ENCODE results near the gene PRLR. TPM values are rescaled to one million over a fixed set of nuclear protein-coding genes. Genes with fewer than 3 reads are reported as not detected.
"Not testable (repeated sequence)": the region's sequence is repeated elsewhere in the genome, so short reads cannot be mapped to it uniquely, and the experiment has no call there.

PRLR gene
- polyA plus RNA-seq, 3 donors: 27.5 to 56.4 (median 49.0) TPM

GRCh38 chr5:35042781-35043180 lies 187.5 kb downstream of the PRLR start:
- no peak for DNase-seq

- no peak for DNase-seq
These were observed 189.0 kb downstream of the PRLR start for GRCh38 chr5:35041261-35041660.

GRCh38 chr5:35038891-35039290 lies 191.4 kb downstream of the PRLR start:
- DNase-seq: no peak

GRCh38 chr5:35036536-35036935 lies 193.8 kb downstream of the PRLR start:
- DNase-seq: no peak

GRCh38 chr5:35035929-35036328 lies 194.4 kb downstream of the PRLR start:
- not testable (repeated sequence) for DNase-seq

GRCh38 chr5:35035271-35035670 lies 195.0 kb downstream of the PRLR start:
- no peak for DNase-seq

GRCh38 chr5:35032356-35032755 lies 197.9 kb downstream of the PRLR start:
- DNase-seq: no peak

- DNase-seq: no peak
These were observed 199.0 kb downstream of the PRLR start for GRCh38 chr5:35031276-35031675.

- no peak for DNase-seq
These were observed 199.7 kb downstream of the PRLR start for GRCh38 chr5:35030426-35031100.

GRCh38 chr5:35029333-35029732 lies 201.0 kb downstream of the PRLR start:
- no peak for DNase-seq

- DNase-seq: no peak
These were observed 203.3 kb downstream of the PRLR start for GRCh38 chr5:35026941-35027340.

GRCh38 chr5:35026280-35026840 lies 203.9 kb downstream of the PRLR start:
- no peak for DNase-seq

- DNase-seq: no peak
These were observed 205.3 kb downstream of the PRLR start for GRCh38 chr5:35024911-35025510.

GRCh38 chr5:35023391-35024178 lies 206.7 kb downstream of the PRLR start:
- DNase-seq: no peak

- no peak for DNase-seq
These were observed 213.9 kb downstream of the PRLR start for GRCh38 chr5:35016174-35017051.

GRCh38 chr5:35015063-35015462 lies 215.2 kb downstream of the PRLR start:
- DNase-seq: no peak

- no peak for DNase-seq
These were observed 217.5 kb downstream of the PRLR start for GRCh38 chr5:35012796-35013195.

- no peak for DNase-seq
These were observed 217.9 kb downstream of the PRLR start for GRCh38 chr5:35012365-35012764.

GRCh38 chr5:35010676-35011075 lies 219.6 kb downstream of the PRLR start:
- DNase-seq: no peak

- DNase-seq: no peak
These were observed 220.6 kb downstream of the PRLR start for GRCh38 chr5:35009657-35010056.

- DNase-seq: no peak
These were observed 221.3 kb downstream of the PRLR start for GRCh38 chr5:35009019-35009418.

- DNase-seq: no peak
These were observed 225.5 kb downstream of the PRLR start for GRCh38 chr5:35004771-35005170.
